Transverse colon (tissue), 4 donors: ENCODE data around the gene GNAI1. TPM values are rescaled to one million over a fixed set of nuclear protein-coding genes. Genes with fewer than 3 reads are reported as not detected.

ENCODE experiments used
- DNase-seq: peaks from one replicate; pipeline ENCODE4 v3.0.0-alpha.2; 2019
- H3K27ac ChIP-seq, 4 donors: fragments of 200-600 bp; sonication (generic); 2 replicates each; pipeline ENCODE4 v1.5.1; 2016 to 2018; ENCODE audit warnings: inconsistent platforms in 4 of 4
- H3K27me3 ChIP-seq: fragments of 200-600 bp; sonication (generic); 2 replicates; pipeline ENCODE4 v1.5.1; 2017; ENCODE audit warnings: inconsistent platforms
- H3K36me3 ChIP-seq, 4 donors: fragments of 200-600 bp; sonication (generic); 2 replicates each; pipeline ENCODE4 v1.5.1; 2017 to 2019; ENCODE audit warnings: inconsistent platforms in 4 of 4
- H3K4me1 ChIP-seq, 4 donors: fragments of 200-600 bp; sonication (generic); 2 replicates each; pipeline ENCODE4 v1.5.1; 2017 to 2020; ENCODE audit warnings: inconsistent platforms in 4 of 4
- H3K4me3 ChIP-seq, 4 donors: fragments of 200-600 bp; sonication (generic); 1 replicate in 1 of 4; 2 replicates in 3 of 4; pipeline versions ENCODE4 v1.5.1 to v1.6.1; 2017 to 2019; ENCODE audit warnings: inconsistent platforms in 4 of 4
- H3K9me3 ChIP-seq, 2 donors: fragments of 200-600 bp; sonication (generic); 2 replicates each; pipeline ENCODE4 v1.5.1; 2017 to 2019; ENCODE audit warnings: inconsistent platforms in 2 of 2
- EP300 ChIP-seq: sonication (generic); formaldehyde crosslinking; IDR thresholded peaks from one replicate; pipeline ENCODE4 v1.6.1; 2017; ENCODE audit warnings: antibody characterized with exemption, low read depth
- POLR2A ChIP-seq: fragments of 450-650 bp; IDR thresholded peaks from one replicate; pipeline ENCODE4 v1.6.1; 2016; ENCODE audit warnings: antibody characterized with exemption, mild to moderate bottlenecking, moderate library complexity
- POLR2AphosphoS5 ChIP-seq, 3 donors: sonication (generic); formaldehyde crosslinking; IDR thresholded peaks; one replicate each; pipeline ENCODE4 v1.6.1; 2016; ENCODE audit warnings: antibody characterized with exemption in 3 of 3
- WGBS, 2 donors: methylation state at CpG; one replicate each; pipeline ENCODE4 v1.1.5; 2018; ENCODE audit warnings: low coverage in 1 of 2; 5-methylcytosine and 5-hydroxymethylcytosine counted together
- in situ Hi-C, 4 donors: fragments of 200-750 bp; cut with MboI; loops; one replicate each; pipeline versions ENCODE4 v1.15.0 to v1.15.1; 2017; ENCODE audit warnings: low sequenced_read_pairs in 3 of 4, low pct_ligation_motif_present in 1 of 4, low pct_unique_long_range_greater_than_20kb in 1 of 4
- intact Hi-C: fragments of 100-400 bp; cut with DNase I; formaldehyde crosslinking; loops from one replicate; pipeline ENCODE4 v1.15.1; 2023; ENCODE audit warnings: low total_unique reads
- total RNA-seq, 4 donors: library from RNA; depleted of rRNA; stranded (reverse); fragments of >200 nt; gene quantifications; one replicate each; pipeline ENCODE4 v1.1.0, GENCODE V29; 2016
- TF ChIP-seq, protein P1 (sequence below), 5 experiments: fragments of 200-600 bp in 3 of 5; fragments of 450-650 bp in 2 of 5; sonication (generic) in 3 of 5; IDR thresholded peaks; 1 replicate in 2 of 5; 2 replicates in 3 of 5; pipeline ENCODE4 v1.5.1; 2016 to 2017; ENCODE audit warnings: antibody characterized with exemption in 5 of 5, inconsistent platforms in 3 of 5, mild to moderate bottlenecking in 2 of 5, moderate library complexity in 1 of 5

Gene GNAI1
- total RNA-seq, 4 donors from 2014 or later, result 3.0 to 46.0 (median 37.4) TPM

DNA sequence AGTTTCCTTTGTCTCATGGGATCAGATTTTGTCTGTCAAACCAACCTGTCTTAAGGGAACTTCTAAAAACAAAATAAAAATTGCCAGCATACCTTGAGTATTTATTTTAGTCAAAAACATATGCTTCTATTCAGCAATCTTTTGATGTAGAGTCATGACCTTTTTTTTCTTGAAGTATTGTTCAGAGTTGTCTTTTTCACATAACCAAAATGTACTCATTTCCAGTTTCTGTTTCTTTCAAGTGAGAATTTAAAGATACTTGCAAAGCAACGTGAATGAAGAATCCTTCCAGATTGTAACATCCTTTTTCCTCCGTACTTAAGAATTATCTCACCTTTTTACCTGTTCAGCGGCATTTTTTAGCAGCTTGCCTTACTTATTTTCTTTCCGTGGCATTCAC lies 37.8 kb downstream of the GNAI1 start:
- DNase-seq, result no peak
- Histone ChIP-seq H3K9me3 (peaks cover 0 to 3% of the 10 kb centered on the region in 2 donors), H3K4me3 (no peak overlapping the region), H3K27ac (no peak overlapping the region), H3K4me1 (peaks cover 0 to 8% (median 2%) of the 10 kb centered on the region in 4 donors), H3K36me3 (no peaks in the 10 kb centered on the region), H3K27me3 (no peaks in the 10 kb centered on the region)
- in situ Hi-C loops, result no loop called here
- intact Hi-C loops, result no loop called here
- WGBS, 2 donors, result 80 to 84% methylated on average over 4 of the region's 4 CpGs
- TF ChIP-seq, protein P1, sequence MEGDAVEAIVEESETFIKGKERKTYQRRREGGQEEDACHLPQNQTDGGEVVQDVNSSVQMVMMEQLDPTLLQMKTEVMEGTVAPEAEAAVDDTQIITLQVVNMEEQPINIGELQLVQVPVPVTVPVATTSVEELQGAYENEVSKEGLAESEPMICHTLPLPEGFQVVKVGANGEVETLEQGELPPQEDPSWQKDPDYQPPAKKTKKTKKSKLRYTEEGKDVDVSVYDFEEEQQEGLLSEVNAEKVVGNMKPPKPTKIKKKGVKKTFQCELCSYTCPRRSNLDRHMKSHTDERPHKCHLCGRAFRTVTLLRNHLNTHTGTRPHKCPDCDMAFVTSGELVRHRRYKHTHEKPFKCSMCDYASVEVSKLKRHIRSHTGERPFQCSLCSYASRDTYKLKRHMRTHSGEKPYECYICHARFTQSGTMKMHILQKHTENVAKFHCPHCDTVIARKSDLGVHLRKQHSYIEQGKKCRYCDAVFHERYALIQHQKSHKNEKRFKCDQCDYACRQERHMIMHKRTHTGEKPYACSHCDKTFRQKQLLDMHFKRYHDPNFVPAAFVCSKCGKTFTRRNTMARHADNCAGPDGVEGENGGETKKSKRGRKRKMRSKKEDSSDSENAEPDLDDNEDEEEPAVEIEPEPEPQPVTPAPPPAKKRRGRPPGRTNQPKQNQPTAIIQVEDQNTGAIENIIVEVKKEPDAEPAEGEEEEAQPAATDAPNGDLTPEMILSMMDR (IDR thresholded peaks at IDR 0.05), result no peak
- no peak for TF ChIP-seq POLR2AphosphoS5 (IDR thresholded peaks at IDR 0.05)
- TF ChIP-seq POLR2A, result no peak
- no peak for TF ChIP-seq EP300

DNA sequence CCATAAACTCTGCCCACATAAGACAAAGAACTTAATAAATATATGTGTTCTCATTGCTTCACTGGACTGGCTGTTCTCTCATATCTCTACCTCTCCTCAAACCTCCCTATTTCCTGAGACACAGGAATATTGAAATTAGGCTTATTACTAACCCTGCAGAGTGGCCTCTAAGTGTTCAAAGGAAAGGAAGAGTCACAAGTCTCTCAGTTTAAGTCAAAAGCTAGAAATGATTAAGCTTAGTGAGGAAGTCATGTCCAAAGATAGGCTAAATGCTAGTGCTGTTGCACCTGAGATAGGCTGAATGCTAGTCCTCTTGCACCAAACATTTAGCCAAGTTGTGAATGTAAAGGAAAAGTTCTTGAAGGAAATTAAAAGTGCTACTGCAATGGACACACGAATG lies 41.1 kb downstream of the GNAI1 start:
- intact Hi-C loops, result no loop called here
- in situ Hi-C loops, result no loop called here
- H3K4me3 ChIP-seq, result no peak overlapping the region
- H3K4me1 ChIP-seq, result peaks cover 0 to 16% (median 8%) of the 10 kb centered on the region in 4 donors
- no peak overlapping the region for H3K27ac ChIP-seq
- no peaks in the 10 kb centered on the region for H3K36me3 ChIP-seq
- peaks cover 0 to 3% of the 10 kb centered on the region in 2 donors for H3K9me3 ChIP-seq
- DNase-seq, result no peak
- WGBS, 2 donors, result 57 to 72% methylated on average over 1 of the region's 1 CpG
- H3K27me3 ChIP-seq, result no peaks in the 10 kb centered on the region
- no peak for TF ChIP-seq POLR2AphosphoS5 (IDR thresholded peaks at IDR 0.05)
- TF ChIP-seq EP300, result no peak
- TF ChIP-seq POLR2A, result no peak
- TF ChIP-seq, protein P1 (IDR thresholded peaks at IDR 0.05), result no peak

DNA sequence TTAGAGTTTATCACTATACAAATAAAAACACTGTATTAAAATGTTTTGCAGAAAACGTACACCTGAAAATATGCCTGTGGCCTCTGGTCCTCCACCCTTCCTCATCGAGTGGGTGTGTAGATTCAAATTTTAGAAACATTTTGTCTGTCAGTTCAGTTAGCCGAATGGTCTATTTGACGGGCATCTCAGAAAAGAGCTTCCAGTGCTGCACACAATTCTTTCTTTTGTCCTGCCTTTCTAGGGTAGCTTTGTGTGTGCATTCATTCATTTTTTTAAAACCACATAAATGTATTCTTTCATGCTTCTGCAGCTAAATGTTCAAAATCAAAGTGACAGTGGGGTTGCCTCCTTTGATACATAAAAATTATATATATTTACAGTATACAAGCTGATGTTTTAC lies 46.8 kb downstream of the GNAI1 start:
- no peaks in the 10 kb centered on the region for H3K27me3 ChIP-seq
- H3K4me3 ChIP-seq, result no peak overlapping the region
- intact Hi-C loops (no loop called here), in situ Hi-C loops (no loop called here)
- no peaks in the 10 kb centered on the region for H3K36me3 ChIP-seq
- TF ChIP-seq, protein P1 (IDR thresholded peaks at IDR 0.05), result no peak
- TF ChIP-seq POLR2A, result no peak
- no peak for TF ChIP-seq POLR2AphosphoS5 (IDR thresholded peaks at IDR 0.05)
- no peak for TF ChIP-seq EP300
- peaks cover 0 to 13% (median 5%) of the 10 kb centered on the region in 4 donors for H3K4me1 ChIP-seq
- H3K9me3 ChIP-seq, result no peaks in the 10 kb centered on the region
- no peak for DNase-seq
- H3K27ac ChIP-seq, result no peak overlapping the region
- 75 to 82% methylated on average over 4 of the region's 4 CpGs for WGBS, 2 donors

DNA sequence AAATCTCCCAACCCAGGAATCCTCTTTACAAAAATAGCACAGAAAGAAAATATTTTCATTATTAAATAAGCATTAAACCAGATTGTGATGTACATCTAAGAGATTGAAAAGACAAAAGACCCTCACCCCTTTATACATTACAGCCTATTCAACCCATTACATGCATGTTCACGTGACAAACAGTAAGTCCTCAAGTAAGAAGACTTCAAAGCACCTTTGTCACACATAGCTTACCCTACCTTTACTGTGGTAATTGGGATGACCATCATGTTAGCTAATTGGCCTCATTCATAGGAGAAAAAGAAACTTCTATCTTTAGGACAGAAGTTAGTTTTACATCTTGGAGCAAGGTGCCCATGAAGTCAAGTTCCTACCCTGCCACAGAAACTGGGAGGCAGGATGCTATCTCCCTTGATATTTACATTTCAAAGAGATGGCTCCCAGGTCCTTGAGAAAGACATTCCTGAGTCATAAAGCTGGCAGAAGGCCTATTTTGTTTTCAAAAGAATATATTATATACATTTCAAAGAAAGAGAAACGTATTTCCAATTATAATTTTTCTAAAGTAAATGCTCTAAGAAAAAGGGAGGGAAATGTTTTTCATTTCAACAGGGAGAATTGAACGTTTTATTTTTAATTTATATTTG lies 48.1 kb downstream of the GNAI1 start:
- no peaks in the 10 kb centered on the region for H3K27me3 ChIP-seq
- H3K4me1 ChIP-seq, result peaks cover 0 to 13% (median 6%) of the 10 kb centered on the region in 4 donors
- no peak overlapping the region for H3K27ac ChIP-seq
- intact Hi-C loops, result no loop called here
- DNase-seq, result no peak
- TF ChIP-seq POLR2AphosphoS5 (IDR thresholded peaks at IDR 0.05), result no peak
- TF ChIP-seq, protein P1 (IDR thresholded peaks at IDR 0.05), result no peak
- no peak for TF ChIP-seq EP300
- TF ChIP-seq POLR2A, result no peak
- no peak overlapping the region for H3K4me3 ChIP-seq
- H3K9me3 ChIP-seq, result no peaks in the 10 kb centered on the region
- in situ Hi-C loops, result no loop called here
- 60 to 65% methylated on average over 3 of the region's 3 CpGs for WGBS, 2 donors
- H3K36me3 ChIP-seq, result no peaks in the 10 kb centered on the region
